ENCODE measurements around the gene CNNM1.

GRCh38 chr10:99432881-99433280, 103.7 kb downstream of the CNNM1 start:
- no peak for TF ChIP-seq CTCF (IDR thresholded peaks at IDR 0.05 in 2 of 3, conservative IDR thresholded peaks at IDR 0.05 in 1 of 3; ENCODE audit: borderline replicate concordance in 1 of 3, insufficient read depth in 1 of 3, low read depth in 2 of 3, low read length in 2 of 3)
- TF ChIP-seq JUND (IDR thresholded peaks at IDR 0.05) = no peak
- no peak for TF ChIP-seq POLR2AphosphoS5 (IDR thresholded peaks at IDR 0.05; ENCODE audit: low read depth, low read length)
- TF ChIP-seq ZFX (IDR thresholded peaks at IDR 0.05) = no peak
- TF ChIP-seq RAD21 (IDR thresholded peaks at IDR 0.05; ENCODE audit: low read depth) = no peak
- TF ChIP-seq ELF1 (IDR thresholded peaks at IDR 0.05; ENCODE audit: borderline replicate concordance, low read depth) = no peak
- TF ChIP-seq EZH2phosphoT487 (IDR thresholded peaks at IDR 0.05; ENCODE audit: borderline replicate concordance) = no peak
- TF ChIP-seq EZH2 (IDR thresholded peaks at IDR 0.05) = no peak
- TF ChIP-seq EGR1 (IDR thresholded peaks at IDR 0.05; ENCODE audit: low read depth) = no peak
- no peak for TF ChIP-seq ATF3 (IDR thresholded peaks at IDR 0.05)
- no peak for TF ChIP-seq CBX3 (IDR thresholded peaks at IDR 0.05; ENCODE audit: low read depth)
- TF ChIP-seq, protein P1, sequence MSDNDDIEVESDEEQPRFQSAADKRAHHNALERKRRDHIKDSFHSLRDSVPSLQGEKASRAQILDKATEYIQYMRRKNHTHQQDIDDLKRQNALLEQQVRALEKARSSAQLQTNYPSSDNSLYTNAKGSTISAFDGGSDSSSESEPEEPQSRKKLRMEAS (IDR thresholded peaks at IDR 0.05) = no peak
- TF ChIP-seq ZBTB33 (IDR thresholded peaks at IDR 0.05; ENCODE audit: extremely low read depth, insufficient replicate concordance, low read length) = no peak
- no peak for TF ChIP-seq YY1 (IDR thresholded peaks at IDR 0.05; ENCODE audit: extremely low read depth, insufficient replicate concordance, low read depth, low read length)
